GM19238 (cell line): Measurements from ENCODE around the gene ZDHHC19.
"Not testable (repeated sequence)": the region's sequence is repeated elsewhere in the genome, so short reads cannot be mapped to it uniquely, and the experiment has no call there.

ENCODE experiments used
- DNase-seq: peaks from one replicate; pipeline ENCODE4 v3.0.0; 2011; ENCODE audit warnings: low spot score; ENCODE audit not compliant: insufficient read length

The ZDHHC19 gene

GRCh38 chr3:196225086-196225485 is 13.9 kb upstream of the ZDHHC19 start:
- DNase-seq, result no peak

- no peak for DNase-seq
Measured at GRCh38 chr3:196222876-196223595, 11.8 kb upstream of the ZDHHC19 start.

DNA sequence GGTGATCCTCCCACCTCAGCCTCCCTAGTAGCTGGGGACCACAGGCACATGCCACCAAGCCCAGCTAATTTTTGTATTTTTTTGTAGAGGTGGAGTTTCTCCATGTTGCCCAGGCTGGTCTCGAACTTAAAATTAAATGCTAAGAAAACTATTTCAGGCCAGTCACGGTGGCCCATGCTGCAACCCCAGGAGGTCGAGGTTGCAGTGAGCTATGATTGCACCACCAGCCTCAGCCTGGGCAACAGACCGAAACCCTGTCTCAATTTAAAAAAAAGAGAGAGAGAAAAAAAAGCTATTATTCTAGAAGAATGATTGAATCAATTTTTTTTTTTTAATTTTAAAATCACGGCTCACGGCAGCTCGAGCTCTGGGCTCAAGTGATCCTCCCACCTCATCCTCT is 9.8 kb upstream of the ZDHHC19 start:
- DNase-seq, result no peak

DNA sequence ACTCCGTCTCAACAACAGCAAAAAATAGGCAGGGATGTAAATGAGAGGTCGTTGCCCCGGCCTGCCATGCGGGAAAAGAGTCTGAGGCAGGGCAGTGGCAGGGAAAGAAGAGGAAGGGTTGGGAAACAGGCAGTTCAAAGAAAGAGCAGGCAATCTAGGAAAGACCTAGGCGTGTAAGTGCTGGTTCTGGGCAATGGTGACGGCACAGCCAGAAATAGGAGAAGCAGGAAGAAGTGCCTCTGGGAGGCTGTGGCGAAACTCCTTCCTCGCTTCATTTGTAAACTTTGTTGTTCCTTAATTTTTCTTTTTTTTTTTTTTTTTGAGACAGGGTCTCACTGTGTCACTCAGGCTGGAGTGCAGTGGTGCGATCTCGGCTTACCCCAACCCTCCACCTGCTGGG is 9.4 kb upstream of the ZDHHC19 start:
- DNase-seq, result no peak

GRCh38 chr3:196219970-196220311 is 8.7 kb upstream of the ZDHHC19 start:
- no peak for DNase-seq

- DNase-seq, result peak; percentile 56
Measured at GRCh38 chr3:196219194-196219969, 8.2 kb upstream of the ZDHHC19 start.

- DNase-seq, result no peak
Measured at GRCh38 chr3:196218155-196218712, 7.0 kb upstream of the ZDHHC19 start.

DNA sequence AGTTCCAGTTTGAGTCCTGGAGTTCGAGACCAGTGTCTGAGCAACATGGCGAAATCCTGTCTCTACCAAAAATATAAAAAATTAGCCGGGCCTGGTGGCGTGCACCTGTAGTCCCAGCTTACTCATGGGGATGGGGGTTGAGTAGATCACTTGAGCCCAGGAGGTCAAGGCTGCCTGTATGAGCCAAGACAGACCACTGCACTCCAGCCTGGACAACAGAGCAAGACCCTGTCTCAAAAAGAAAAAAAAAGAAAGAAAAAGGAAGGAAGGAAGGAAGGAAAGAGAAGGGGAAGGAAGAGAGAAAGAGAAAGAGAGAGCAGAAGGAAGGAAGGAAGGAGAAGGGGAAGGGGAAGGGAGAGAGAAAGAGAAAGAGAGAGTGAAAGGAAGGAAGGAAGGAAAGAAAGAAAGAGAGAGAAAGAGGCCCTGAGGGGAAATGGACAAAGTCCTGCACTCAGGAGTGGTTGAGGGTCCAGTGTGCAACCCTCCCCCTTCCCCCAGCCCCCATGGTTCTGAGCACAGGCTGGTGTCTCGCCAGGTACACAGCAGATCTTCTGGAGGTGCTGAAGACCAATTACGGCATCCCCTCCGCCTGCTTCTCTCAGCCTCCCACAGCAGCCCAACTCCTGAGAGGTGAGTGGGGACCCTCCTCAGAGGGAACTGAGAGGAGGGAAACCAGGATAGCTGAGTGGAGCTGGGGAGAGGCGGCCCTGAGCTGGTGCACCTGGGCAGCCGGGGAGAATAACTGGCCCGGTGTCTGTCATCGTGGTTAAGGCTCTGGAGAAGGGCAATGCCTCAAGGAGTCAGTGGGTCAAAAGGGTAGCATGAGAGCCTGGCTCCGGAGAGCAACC is 6.3 kb upstream of the ZDHHC19 start:
- no peak for DNase-seq

GRCh38 chr3:196216681-196217211 is 5.5 kb upstream of the ZDHHC19 start:
- no peak for DNase-seq

DNA sequence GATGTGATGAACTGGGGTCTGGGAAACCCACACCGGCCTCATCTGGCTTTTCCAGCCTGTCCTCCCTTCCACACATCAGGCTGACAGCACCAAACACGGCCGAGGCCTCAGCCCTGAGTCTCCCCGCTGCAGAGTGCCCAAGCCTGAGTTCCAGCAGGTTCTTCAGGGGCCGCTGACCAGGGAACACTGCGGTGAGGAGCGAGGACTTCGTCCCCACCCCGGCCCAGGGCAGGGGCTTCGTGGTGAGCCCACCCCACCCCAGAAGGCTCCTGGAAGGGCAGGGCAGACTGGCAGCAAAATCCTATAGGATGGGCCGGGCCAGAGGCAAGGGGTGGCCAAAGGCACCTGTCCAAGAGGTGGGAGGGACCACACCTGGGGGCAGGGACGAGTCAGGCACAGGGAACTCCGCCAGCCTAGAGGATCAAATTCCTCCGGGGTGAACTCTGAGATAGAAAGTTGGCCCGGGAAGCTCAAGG is 4.9 kb upstream of the ZDHHC19 start, which contains the start of gene SLC51A:
Gene SLC51A, plus strand, starts transcription at position 446 of the 476 bp plus-strand sequence. CDS start 179 bp downstream, outside the sequence.
- DNase-seq, result no peak

DNA sequence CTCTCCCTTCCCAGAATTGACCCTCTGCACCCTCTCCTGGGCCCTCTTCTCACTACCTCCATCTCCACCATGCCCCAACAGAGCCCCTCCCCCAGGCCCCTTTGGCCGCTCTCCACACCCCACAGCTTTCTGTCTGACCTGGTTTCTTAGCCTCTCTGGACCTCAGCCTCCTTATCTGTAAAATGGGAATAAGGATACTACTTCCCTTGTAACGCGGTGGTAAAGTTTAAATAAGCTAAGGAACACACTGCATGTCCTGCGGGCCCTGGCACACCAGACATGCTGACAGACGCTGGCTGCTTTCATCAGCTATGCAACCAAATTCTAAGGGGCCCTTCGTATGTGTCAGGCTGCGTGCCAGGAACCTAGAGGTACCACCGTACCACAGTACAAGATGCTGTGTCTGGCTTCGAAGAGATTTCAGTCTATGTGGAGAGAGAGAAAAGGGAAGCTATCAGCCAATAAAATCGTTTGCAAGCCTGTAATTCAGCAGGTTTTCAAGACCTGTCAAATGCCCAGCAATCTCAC is 4.4 kb upstream of the ZDHHC19 start:
- no peak for DNase-seq

DNA sequence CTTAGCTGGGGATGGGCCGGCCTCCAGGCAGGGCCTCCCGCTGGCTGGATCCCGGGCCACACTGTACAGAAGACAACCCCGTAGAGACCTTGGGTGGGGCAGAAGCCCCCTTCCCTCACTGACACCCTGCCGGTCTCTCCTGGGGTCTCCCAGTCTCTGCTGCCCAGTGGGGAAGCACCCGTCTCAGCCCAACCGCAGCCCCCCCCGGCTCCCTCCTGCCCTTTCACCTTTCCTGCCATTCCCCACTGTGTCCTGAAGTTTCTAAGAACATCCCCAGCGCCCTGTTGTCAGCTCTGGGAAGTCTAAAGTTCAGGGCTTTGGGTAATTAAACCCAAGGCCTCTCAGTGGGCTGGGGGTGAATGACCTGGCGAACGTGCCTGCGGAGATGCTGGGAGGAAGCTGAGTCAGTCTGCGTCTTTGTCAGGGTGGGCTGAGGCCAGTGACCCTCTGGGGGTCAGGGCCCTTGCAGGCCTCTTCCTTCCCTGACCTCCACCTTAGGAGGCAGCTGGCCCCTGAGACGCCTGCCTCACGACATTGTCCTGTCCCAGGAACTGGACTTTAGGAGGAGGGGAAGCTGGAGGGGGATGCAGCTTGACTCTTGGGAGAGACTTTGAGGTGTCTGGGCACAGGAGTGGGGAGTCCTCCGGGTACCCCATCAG is 3.7 kb upstream of the ZDHHC19 start:
- DNase-seq, result no peak

- not testable (repeated sequence) for DNase-seq
Measured at GRCh38 chr3:196209944-196210672, 1.1 kb downstream of the ZDHHC19 start.

GRCh38 chr3:196208942-196209695 is 2.1 kb downstream of the ZDHHC19 start:
- DNase-seq, result no peak

GRCh38 chr3:196207833-196208607 is 3.2 kb downstream of the ZDHHC19 start:
- DNase-seq, result peak; percentile 63

DNA sequence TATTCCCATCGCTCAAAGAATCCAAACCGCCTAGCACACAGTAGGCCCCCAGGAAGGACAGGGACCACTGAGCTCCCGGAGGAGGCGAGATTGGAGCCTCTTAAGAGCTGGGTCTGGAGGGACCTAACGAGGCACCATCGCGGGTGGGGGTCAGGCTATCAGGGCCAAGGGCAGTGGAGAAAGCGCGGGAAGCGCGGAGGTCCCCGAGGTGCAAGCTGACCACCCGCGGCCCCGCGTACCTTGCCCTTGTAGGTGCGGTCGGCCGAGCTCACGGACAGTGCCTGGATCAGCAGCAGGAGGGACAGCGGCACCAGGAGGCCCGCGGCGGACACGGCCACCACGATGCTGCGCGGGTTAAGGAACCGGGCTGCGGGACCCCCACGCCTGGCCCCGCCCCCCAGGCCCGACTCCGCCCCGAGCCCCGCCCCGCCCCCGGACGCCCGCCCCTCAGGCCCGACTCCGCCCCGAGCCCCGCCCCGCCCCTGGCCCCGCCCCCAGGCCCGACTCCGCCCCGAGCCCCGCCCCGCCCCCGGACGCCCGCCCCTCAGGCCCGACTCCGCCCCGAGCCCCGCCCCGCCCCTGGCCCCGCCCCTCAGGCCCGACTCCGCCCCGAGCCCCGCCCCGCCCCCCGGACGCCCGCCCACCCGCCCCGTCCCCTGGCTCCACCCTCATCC is 3.9 kb downstream of the ZDHHC19 start:
- DNase-seq, result no peak

- DNase-seq, result not testable (repeated sequence)
Measured at GRCh38 chr3:196205442-196206205, 5.6 kb downstream of the ZDHHC19 start.
